HG03521 (cell line): ENCODE results near the gene MUC20.
"Not testable (repeated sequence)": the region's sequence is repeated elsewhere in the genome, so short reads cannot be mapped to it uniquely, and the experiment has no call there.

Source experiments
- ATAC-seq: cut with Tn5 transposase; IDR thresholded peaks from one replicate; pipeline ENCODE4 v1.9.1; 2021; ENCODE audit warnings: mild to moderate bottlenecking, moderate library complexity; ENCODE audit not compliant: unreplicated experiment

The MUC20 gene, protein sequence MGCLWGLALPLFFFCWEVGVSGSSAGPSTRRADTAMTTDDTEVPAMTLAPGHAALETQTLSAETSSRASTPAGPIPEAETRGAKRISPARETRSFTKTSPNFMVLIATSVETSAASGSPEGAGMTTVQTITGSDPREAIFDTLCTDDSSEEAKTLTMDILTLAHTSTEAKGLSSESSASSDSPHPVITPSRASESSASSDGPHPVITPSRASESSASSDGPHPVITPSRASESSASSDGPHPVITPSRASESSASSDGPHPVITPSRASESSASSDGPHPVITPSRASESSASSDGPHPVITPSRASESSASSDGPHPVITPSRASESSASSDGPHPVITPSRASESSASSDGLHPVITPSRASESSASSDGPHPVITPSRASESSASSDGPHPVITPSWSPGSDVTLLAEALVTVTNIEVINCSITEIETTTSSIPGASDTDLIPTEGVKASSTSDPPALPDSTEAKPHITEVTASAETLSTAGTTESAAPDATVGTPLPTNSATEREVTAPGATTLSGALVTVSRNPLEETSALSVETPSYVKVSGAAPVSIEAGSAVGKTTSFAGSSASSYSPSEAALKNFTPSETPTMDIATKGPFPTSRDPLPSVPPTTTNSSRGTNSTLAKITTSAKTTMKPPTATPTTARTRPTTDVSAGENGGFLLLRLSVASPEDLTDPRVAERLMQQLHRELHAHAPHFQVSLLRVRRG

DNA sequence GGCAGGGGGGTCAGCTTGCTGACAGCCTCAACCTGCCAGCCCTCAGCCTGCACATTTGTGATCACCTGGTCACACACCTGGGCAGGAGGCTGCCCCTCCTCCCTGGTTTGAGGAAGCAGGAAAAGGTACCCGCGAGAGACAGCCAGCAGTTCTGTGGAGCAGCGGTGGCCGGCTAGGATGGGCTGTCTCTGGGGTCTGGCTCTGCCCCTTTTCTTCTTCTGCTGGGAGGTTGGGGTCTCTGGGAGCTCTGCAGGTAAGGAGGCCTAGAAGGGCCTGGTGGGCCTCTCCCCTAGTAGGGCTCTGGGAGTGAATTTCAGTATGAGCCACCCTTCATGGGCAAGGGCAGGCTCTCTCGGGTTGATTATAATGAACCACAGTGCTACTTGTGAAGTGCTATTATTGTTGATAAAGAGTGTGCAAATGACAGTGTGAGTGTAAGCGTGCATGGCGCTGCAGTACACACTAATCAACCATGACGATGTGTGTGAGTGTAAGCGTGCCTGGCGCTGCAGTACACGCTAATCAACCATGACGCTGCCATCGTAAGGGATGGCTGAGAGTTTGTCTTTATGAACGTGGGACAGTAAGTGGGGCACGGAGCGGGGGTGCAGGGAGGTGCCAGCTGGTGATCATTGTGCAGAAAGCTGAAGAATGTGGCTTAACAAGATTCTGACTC is at the start of gene MUC20:
MUC20 (plus strand) TSS at position 148 of the 676 bp plus-strand sequence; CDS start at position 178, 30 bp downstream.
- not testable (repeated sequence) for ATAC-seq

DNA sequence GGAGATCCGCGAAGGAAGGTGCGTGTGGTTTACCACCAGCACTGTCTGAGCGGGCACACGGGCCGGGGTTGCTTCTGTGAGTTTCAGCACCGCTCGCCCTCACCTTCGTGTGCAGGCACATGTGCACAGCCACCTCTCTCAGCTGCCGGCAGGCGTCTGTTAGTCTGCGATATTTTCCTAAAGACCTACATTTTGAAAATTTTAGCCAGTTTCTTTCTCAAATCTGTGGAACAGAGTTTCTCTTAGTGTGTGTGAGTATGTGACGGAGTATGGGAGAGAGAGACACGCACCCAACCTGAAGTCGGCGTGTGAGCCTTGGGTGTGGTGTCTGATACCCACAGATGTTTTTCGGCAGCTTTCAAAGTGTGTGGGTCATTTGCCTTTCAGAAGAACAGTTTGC is 49.5 kb upstream of the MUC20 start:
- not testable (repeated sequence) for ATAC-seq

- ATAC-seq = not testable (repeated sequence)
Observed at GRCh38 chr3:195673711-195674110, 47.1 kb upstream of the MUC20 start.

DNA sequence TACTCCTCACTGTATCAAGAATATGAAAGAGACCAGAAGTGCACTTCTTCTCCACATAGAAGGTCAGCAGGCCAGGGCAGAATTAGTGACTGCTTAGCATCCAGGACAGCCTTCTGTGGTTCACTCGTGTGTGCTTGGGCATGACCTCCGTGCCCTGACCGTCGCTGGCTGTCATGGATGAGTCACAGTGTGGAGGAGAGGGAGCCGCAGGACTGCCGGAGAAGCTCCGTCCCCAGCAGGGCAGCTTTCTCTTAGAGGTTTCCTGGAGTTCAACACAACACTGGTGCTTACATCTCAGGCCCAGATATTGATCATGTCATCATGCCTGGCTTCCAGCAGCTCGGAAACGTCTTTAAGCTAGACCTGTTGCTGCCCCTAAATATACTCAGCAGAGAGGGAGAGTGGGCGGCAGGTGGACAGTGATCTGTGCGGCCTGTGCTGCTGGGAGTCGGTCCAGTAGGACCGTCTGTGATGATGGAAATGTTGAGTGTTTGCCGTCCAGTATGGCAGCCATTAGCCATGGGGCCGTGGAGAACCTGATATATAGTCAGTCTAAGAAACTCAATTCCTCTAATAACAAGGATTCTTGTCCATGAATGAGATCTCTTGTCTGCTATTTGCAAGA is 42.3 kb upstream of the MUC20 start:
- not testable (repeated sequence) for ATAC-seq

DNA sequence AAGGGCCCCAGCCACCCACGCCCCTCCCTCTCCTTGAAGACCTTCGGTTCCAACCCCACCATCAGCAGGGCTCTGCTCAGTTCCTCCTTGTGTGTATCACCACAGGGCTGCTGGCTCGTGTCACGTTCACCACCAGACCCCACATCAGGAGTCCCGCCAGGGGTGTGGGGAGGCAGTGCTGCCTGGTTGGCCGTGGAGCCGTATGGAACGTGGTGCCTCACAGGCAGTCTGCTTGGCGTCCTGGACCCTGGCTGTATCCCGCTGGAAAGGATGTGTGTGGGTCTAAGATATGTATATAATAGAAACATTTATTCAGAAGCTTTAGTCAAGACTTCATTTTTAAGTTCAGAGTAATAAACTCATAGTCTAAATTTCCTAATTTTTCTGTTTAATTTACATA is 40.1 kb upstream of the MUC20 start:
- ATAC-seq = not testable (repeated sequence)

- not testable (repeated sequence) for ATAC-seq
Observed at GRCh38 chr3:195681458-195682103, 39.2 kb upstream of the MUC20 start.

GRCh38 chr3:195682104-195682742 is 38.6 kb upstream of the MUC20 start:
- ATAC-seq = not testable (repeated sequence)

DNA sequence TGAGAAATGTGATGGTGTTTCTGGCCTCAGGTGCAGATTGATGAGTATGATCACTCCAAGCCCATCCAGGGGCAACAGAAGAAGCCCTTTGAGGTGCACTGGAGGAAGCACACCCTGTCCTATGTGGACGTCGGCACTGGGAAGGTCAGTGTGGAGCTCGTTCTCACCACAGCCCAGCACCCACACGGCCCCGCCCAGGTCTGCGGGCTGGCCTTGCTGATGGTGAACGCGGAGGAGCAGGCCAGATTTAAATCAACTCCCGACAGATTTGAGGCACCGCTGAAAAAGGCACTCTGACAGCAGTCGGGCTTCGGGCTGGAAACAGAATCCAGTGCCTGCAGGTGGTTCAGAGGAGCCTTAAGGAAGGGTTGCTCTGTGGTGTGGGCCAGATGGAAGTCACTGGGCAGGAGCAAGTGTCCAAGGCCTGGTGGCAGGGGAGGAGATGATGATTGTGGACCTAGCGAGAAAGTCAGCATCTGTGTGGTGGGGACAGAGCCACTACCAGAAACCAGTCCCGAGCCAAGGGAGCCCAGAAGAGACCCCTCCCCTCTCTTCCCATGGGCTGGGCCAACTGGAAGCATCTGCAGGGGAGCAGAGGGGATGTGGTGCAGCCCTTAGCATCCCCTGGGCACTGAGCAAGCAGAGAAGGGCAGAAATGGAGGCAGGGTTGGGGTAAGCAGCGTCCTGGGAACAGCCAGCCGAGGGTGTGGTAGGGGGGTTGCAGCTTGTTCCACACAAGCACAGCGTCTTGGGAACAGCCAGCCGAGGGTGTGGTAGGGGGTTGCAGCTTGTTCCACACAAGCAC is 36.9 kb upstream of the MUC20 start:
- ATAC-seq = not testable (repeated sequence)

GRCh38 chr3:195684527-195685257 is 36.1 kb upstream of the MUC20 start:
- ATAC-seq = peak; percentile 41

GRCh38 chr3:195686537-195687208 is 34.1 kb upstream of the MUC20 start:
- not testable (repeated sequence) for ATAC-seq

DNA sequence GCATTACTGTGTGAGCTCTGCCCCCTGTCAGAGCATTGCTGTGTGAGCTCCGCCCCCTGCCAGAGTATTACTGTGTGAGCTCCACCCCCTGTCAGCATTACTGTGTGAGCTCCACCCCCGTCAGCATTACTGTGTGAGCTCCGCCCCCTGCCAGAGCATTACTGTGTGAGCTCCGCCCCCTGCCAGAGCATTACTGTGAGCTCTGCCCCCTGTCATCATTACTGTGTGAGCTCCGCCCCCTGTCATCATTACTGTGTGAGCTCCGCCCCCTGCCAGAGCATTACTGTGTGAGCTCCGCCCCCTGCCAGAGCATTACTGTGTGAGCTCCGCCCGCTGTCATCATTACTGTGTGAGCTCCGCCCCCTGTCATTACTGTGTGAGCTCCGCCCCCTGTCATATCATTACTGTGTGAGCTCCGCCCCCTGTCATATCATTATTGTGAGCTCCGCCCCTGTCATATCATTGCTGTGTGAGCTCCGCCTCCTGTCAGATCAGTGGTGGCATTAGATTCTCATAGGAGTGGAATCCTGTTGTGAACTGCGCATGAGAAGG is 33.5 kb upstream of the MUC20 start:
- not testable (repeated sequence) for ATAC-seq

GRCh38 chr3:195688471-195689183 is 32.2 kb upstream of the MUC20 start:
- not testable (repeated sequence) for ATAC-seq

- not testable (repeated sequence) for ATAC-seq
Observed at GRCh38 chr3:195689184-195690070, 31.4 kb upstream of the MUC20 start.

DNA sequence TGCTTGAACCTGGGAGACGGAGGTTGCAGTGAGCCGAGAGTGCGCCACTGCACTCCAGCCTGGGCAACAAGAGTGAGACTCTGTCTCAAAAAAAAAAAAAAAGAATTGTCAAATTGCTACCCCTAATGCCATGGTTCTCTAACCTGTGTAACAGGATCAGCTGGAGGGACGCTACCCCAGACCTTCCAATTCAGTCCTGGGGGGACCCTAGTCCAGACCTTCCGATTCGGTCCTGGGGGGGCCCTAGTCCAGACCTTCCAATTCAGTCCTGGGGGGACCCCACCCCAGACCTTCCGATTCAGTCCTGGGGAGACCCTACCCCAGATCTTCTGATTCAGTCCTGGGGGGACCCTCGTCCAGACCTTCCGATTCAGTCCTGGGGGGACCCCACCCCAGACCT is 29.8 kb upstream of the MUC20 start:
- no peak for ATAC-seq

DNA sequence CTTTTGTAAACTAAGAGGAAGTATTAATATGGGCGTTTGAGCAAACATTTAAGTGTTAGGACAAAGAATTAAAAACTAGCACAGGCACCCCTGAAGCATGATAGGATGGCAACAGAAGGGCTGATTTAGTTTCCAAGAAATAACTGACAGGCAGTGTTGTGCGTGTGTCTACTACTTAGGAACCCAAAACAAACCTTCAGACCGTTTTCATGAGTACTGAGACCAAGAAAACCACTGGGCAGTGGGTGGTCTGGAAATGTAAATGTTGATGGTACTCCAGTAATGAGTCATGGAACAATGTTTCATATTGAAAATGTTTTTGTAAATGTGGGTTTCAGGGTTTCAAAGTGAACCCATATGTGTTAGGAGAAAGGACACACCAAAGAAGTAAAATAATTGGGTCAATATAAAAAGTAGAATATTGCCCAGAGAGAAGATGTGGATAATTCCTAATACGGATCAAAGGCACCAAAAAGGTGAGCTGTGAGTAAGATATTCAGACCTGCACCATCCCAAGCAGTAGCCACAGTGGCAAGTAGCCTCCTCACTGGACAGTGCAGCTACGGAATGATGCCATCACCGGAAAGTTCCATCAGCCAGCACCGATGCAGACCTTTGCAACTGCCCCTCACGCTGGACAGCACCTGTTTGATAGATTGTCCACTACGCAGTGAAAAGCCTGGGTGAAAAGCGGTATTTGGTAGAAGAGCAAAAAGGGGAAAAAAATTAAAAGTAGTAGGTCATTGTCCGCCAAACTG is 29.0 kb upstream of the MUC20 start:
- ATAC-seq = not testable (repeated sequence)
